Glomerular endothelial cell (primary cell): ENCODE data around the gene PPM1N. TPM values are rescaled to one million over a fixed set of nuclear protein-coding genes. Genes with fewer than 3 reads are reported as not detected.

Experiments
- DNase-seq: peaks from one replicate; pipeline ENCODE4 v3.0.0-alpha.2; 2011; ENCODE audit warnings: low read depth, low spot score; ENCODE audit errors: extremely low read depth
- total RNA-seq: library from RNA; depleted of rRNA; stranded (reverse); fragments of >200 nt; gene quantifications from 2 replicates; pipeline ENCODE4 v1.2.3, GENCODE V29; 2015

PPM1N gene
- total RNA-seq, 1 donor from 2014 or later: 1.1 TPM

DNA sequence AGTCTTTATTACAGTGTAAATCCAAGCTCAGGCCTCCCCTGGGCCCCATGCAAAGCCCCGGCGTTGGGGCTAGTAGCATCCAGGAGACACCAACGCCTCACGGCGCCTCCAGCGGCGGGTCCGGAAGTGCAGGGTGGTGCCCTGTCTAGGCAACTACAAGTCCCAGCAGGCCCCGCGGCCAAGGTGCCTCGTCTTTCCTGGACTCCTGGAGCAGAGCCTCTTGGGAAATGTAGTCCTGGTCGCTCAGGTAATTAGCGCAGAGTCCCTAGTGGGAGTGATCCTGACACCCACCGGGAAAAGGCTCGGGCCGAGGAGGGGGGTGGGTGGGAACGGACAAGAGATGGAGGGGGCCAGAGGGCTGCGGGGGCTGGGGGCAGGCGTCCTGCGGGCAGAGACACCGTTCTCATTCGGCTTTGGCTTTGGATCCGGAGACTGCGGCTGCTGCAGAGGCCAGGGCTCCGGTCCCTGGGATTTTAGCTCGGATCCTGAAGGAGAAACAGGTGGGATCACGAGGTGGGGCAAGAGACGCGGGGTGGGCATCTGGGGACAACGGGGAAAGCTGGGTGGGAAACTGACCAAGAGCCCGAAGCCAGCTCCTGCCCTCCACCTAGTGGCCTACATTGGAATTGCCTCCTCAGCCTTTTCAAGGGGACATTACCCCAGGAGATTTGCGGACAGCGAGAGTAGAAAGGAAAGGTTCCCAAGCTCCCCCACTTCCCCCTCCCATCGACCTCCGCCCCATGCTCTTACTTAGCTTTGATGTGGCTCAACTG lies 12.8 kb upstream of the PPM1N start:
- DNase-seq: no peak

GRCh38 chr19:45488708-45489107 lies 9.5 kb upstream of the PPM1N start:
- DNase-seq: no peak

GRCh38 chr19:45489216-45489855 lies 8.9 kb upstream of the PPM1N start:
- DNase-seq: no peak

GRCh38 chr19:45492137-45492626 lies 6.1 kb upstream of the PPM1N start:
- DNase-seq: no peak

- DNase-seq: no peak
Measured at GRCh38 chr19:45492627-45493470, 5.4 kb upstream of the PPM1N start.

DNA sequence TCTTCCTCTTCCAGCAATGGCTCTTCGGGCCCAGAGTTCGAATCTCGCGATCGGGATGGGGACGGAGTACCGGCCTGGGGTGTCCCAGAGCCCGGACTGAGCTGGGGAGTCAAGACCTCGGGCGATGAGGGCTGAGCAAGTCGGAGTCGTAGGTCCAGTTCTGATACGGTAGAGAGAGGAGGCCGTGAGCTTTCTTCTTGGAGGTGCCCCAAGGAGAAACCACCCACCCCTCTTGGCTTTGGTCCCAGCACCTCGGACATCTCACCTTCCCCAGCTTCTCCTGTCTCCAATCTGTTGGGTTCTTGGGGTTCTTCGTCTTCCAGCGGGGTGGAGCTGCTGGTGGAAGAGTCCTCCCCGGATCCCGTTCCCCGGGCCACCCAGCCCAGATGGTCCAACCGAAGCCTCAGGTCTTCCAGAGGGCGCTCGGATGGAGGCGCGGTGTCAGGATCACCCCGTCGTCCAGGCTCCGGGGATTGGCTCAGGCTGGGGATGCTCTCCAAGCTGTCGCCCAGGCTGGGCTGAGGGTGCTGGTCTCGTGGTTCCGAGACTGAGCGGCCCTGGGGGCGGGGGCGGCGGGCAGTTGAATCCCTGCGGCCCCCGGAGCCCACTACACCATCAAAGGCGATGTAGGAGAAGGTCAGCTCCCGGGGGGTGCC lies 3.9 kb upstream of the PPM1N start:
- DNase-seq: no peak

GRCh38 chr19:45495178-45495577 lies 3.1 kb upstream of the PPM1N start:
- DNase-seq: no peak

- DNase-seq: no peak
Measured at GRCh38 chr19:45496349-45496953, 1.8 kb upstream of the PPM1N start.

DNA sequence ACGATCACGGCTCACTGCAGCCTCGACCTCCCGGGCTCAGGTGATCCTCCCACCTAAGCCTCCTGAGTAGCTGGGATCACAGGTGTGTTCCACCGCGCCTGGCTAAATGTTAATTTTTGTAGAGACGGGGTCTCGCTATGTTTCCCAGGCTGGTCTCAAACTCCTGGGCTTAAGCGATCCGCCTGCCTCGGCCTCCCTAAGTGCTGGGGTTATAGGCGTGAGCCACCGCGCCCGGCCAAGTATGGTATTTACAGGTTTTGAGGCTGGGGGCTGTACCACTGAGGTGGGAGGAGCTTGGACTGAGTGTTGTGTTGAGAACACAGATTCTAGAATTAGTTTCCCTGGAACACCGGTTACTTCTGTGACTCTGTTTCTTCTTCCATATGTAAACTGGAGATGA lies 452 bp upstream of the PPM1N start:
- DNase-seq: no peak

DNA sequence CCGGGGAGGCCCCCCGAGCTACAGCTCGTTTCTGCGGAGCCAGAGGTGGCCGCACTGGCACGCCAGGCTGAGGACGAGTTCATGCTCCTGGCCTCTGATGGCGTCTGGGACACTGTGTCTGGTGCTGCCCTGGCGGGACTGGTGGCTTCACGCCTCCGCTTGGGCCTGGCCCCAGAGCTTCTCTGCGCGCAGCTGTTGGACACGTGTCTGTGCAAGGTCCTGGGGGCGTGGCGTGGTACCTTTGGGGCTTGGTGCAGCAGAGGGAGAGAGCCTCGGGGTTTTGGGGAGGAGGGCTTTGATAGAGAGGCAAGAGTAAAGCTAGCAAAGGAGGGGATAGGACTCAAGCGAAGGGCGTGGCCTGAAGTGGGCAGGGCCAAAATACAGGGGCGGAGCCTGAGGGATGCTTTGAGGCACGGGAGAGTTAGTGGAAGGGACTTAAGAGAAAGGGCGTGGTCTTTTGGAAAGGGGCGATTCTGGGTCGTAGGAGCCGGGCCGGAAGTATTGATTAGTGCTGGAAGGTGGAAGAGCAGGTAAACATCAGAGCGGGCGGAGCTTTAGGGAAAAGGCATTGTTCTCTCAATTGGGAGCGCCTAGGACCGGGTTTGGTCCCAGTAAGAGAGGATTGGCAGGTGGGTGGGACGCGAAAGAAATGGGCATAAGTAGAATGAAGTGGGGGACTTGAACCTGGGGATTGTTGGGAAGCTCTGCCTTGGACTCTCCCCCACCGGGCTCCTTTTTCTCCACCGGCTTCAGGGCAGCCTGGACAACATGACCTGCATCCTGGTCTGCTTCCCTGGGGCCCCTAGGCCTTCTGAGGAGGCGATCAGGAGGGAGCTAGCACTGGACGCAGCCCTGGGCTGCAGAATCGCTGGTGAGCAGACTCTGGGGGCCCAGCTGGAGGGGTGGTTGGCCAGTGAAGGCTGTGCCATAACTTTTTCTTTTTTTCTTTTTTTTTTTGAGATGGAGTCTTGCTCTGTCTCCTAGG lies 1.2 kb downstream of the PPM1N start:
- no peak for DNase-seq

- DNase-seq: no peak
Measured at GRCh38 chr19:45500918-45501729, 2.9 kb downstream of the PPM1N start.

- DNase-seq: no peak
Measured at GRCh38 chr19:45501730-45502014, 3.4 kb downstream of the PPM1N start.

DNA sequence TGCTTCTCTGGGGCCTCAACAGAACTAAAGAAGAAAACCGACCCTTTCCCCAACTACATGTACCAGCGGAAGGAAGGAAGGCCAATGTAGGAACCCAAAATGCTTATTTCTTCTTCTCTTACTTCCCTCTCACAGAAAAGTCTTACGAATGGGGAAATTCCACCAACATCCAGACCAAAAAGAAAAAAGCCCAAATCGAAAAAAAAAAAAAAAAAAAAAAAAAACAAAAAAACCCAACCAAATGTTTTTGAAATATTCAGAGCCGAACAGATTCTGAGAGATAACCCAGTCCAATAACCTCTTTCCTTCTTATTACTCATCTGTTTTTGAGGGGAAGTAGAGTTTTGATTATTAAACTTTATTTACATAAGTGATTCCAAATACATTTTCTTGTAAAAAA lies 3.9 kb downstream of the PPM1N start:
- no peak for DNase-seq

DNA sequence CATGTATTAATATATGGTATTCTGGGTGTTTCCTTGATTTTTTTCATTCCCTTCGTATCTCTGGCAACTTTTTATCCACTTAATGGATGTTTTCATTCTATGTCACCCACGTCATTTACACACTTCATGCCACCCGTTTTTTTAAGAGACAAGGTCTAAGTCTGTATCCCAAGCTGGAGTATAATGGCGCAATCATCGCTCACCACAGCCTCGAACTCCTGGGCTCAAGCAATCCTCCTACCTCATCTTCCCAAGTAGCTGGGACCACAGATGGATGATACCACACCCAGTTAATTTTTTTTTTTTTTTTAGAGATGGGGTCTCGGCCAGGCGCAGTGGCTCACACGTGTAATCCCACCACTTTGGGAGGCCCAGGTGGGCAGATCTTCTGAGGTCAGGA lies 5.7 kb downstream of the PPM1N start:
- no peak for DNase-seq

DNA sequence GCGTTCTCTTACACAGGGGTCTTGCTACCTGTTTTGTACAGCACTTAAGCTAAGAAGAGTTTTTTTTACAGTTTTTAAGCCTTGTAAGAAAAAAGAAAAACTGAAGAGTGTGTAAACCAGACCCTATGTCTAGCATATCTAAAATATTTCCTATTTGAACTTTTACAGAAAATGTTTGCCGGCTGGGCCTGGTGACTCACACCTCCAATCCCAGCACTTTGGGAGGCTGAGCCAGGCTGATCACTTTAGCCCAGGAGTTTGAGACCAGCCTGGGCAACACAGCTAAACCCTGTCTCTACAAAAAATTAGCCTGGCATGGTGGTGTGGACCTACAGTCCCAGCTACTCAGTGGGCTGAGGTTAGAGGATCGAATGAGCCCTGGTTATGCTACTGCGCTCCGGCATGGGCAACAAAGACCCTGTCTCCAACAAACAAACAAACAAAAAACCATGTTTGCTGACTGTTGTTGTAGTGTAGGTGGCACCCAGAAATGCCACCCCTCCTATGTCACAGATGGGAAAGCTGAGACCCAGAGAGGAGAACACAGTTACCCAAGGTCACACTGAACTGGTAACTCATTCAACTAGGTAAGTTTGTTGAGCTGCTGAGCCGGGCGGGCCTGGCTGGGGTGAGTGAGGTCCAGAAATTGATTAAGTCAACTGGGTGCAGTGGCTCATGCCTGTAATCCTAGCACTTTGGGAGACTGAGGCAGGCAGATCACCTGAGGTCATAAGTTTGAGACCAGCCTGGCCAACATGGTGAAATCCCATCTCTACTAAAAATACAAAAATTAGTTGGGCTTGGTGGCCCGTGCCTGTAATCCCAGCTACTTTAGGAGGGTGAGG lies 7.1 kb downstream of the PPM1N start:
- DNase-seq: no peak

DNA sequence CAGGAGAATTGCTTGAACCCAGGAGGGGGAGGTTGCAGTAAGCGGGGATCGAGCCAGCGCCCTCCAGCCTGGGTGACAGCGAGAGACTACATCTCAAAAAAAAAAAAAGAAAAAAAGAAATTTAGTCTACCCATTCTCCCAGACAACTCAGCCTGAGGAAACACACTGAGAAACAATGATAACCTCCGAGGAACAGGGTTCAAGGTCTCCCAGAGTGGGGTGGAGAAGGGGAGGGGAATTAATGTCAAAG lies 7.7 kb downstream of the PPM1N start:
- no peak for DNase-seq

DNA sequence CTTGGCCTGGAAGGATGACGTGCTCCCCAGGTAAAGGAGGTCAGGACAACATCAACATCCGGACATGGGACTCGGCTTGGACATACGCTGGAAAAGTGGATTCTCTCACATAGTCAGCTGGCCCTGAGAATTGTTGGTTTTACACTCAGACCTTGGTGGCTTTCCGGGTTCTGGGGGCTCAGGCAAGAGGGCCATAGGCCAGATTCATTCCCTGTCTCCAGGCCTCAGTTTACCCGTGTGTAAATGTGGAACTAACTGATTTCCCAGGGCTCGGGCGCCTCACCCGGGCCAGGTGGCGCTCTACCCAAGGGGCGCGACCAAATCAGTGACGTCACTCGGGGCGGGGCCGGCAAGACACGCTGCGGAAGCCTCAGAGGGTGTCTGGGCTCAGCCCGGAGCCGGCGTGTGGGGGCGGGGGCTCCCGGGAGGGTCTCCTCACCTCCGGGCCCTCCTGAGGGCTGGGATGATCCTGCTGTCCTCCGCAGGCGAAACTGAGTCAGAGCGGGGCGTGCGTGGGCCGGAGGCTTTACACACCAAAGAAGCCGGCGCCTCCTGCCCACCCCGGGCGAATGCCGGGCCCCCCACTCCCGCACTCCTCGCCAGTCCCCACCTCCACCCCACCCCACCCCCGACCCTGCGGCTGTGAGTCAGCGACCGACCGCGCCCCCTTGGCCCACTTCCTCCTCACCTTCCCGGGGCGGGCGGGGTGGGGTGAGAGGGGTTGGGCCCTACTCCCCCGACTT lies 8.2 kb downstream of the PPM1N start:
- DNase-seq: no peak
